Right lobe of liver (tissue), 6 donors: Measurements from ENCODE around the gene EFNB2. TPM values are rescaled to one million over a fixed set of nuclear protein-coding genes. Genes with fewer than 3 reads are reported as not detected.

ENCODE experiments used
- ATAC-seq, 4 donors: fragments of 200-7000 bp; cut with Tn5 transposase; one replicate each; pipeline ENCODE4 v1.9.1; 2020; ENCODE audit warnings: mild to moderate bottlenecking in 4 of 4, moderate library complexity in 4 of 4
- DNase-seq, 3 donors: peaks; one replicate each; pipeline ENCODE4 v3.0.0-alpha.2; 2020
- H3K27ac ChIP-seq, 3 donors: fragments of 200-600 bp; one replicate each; pipeline ENCODE4 v1.8.0; 2022
- H3K27me3 ChIP-seq, 2 donors: fragments of 200-600 bp; one replicate each; pipeline ENCODE4 v1.8.0; 2022
- H3K36me3 ChIP-seq, 4 donors: fragments of 200-600 bp; sonication (generic) in 1 of 4; one replicate each; pipeline versions ENCODE4 v1.5.1 to v1.8.0; 2017 to 2022; ENCODE audit warnings: control low read depth in 1 of 4
- H3K4me1 ChIP-seq, 4 donors: fragments of 200-600 bp; sonication (generic) in 1 of 4; one replicate each; pipeline versions ENCODE4 v1.5.1 to v1.8.0; 2017 to 2022; ENCODE audit warnings: control low read depth in 1 of 4
- H3K4me3 ChIP-seq, 3 donors: fragments of 200-600 bp; one replicate each; pipeline ENCODE4 v1.8.0; 2022
- H3K9me3 ChIP-seq, 4 donors: fragments of 200-600 bp; sonication (generic) in 1 of 4; one replicate each; pipeline versions ENCODE4 v1.5.1 to v1.8.0; 2017 to 2022; ENCODE audit warnings: control low read depth in 1 of 4
- POLR2A ChIP-seq: fragments of 450-650 bp; IDR thresholded peaks from one replicate; pipeline ENCODE4 v1.6.1; 2017; ENCODE audit warnings: antibody characterized with exemption, mild to moderate bottlenecking
- WGBS: methylation state at CpG from one replicate; pipeline ENCODE4 v1.1.6; 2018; ENCODE audit warnings: low coverage, low lambda C conversion rate; ENCODE audit not compliant: insufficient coverage; ENCODE audit errors: missing lambda C conversion rate; 5-methylcytosine and 5-hydroxymethylcytosine counted together
- intact Hi-C, 2 donors: fragments of 100-400 bp; cut with DNase I; formaldehyde crosslinking; loops; one replicate each; pipeline versions ENCODE4 v1.11.2 to v1.14.1; 2022
- total RNA-seq, 6 experiments: library from RNA; depleted of rRNA in 2 of 6; stranded (reverse); fragments of >200 nt in 2 of 6; fragmentation: NEBNext Ultra II Directional in 3 of 6; extraction: Animal tissue kit (Norgen Biotek cat#: 25700) in 3 of 6; gene quantifications; one replicate each; pipeline versions ENCODE4 v1.1.0 to v1.2.4, GENCODE V29; 2016 to 2023
- TF ChIP-seq, protein P1 (sequence below), 4 donors: fragments of 200-600 bp in 3 of 4; fragments of 450-650 bp in 1 of 4; IDR thresholded peaks; one replicate each; pipeline versions ENCODE4 v1.5.1 to v1.8.0; 2016 to 2022; ENCODE audit warnings: antibody characterized with exemption in 4 of 4, mild to moderate bottlenecking in 2 of 4
- donor health status: DM: no; HTN: yes; CAD: no.
- donor health status: DM: no; HTN: no; CAD: no.
- donor health status: DM: no; HTN: no; CAD: no.
- donor health status: DM: no; HTN: yes; CAD: no.
- donor health status: DM: no; HTN: yes; CAD: no.

EFNB2 gene
- total RNA-seq, 6 experiments from 2014 or later, result 2.3 to 9.8 (median 3.9) TPM

DNA sequence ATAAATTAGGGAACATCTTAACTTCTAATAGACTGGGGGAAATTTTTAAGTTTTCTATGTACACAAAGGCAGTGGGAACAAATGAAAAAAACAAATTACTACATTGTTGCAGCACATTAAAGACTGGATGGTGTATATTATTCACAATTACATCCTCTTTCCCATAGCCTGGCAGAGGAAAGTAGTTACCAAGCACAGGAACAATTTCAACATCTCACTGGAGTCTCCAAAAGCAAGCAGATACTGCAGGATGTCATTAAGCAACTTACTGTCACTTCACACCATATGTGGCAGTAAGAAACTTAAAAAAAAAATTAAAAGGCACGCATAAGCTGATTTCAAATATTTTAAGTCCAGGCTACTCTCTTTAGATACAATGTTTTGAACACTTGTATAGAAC, 6.4 kb upstream of the EFNB2 start:
- DNase-seq, result no peak
- no peaks in the 10 kb centered on the region for H3K9me3 ChIP-seq
- 94% methylated on average over 1 of the region's 1 CpG for WGBS
- intact Hi-C loops, result no loop called here
- TF ChIP-seq, protein P1, sequence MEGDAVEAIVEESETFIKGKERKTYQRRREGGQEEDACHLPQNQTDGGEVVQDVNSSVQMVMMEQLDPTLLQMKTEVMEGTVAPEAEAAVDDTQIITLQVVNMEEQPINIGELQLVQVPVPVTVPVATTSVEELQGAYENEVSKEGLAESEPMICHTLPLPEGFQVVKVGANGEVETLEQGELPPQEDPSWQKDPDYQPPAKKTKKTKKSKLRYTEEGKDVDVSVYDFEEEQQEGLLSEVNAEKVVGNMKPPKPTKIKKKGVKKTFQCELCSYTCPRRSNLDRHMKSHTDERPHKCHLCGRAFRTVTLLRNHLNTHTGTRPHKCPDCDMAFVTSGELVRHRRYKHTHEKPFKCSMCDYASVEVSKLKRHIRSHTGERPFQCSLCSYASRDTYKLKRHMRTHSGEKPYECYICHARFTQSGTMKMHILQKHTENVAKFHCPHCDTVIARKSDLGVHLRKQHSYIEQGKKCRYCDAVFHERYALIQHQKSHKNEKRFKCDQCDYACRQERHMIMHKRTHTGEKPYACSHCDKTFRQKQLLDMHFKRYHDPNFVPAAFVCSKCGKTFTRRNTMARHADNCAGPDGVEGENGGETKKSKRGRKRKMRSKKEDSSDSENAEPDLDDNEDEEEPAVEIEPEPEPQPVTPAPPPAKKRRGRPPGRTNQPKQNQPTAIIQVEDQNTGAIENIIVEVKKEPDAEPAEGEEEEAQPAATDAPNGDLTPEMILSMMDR (IDR thresholded peaks at IDR 0.05), result no peak
- TF ChIP-seq POLR2A, result no peak
- no peak overlapping the region for H3K4me3 ChIP-seq
- peaks cover 0 to 18% (median 1%) of the 10 kb centered on the region in 4 donors for H3K36me3 ChIP-seq
- no peaks in the 10 kb centered on the region for H3K4me1 ChIP-seq
- no peak for ATAC-seq
- no peaks in the 10 kb centered on the region for H3K27me3 ChIP-seq
- H3K27ac ChIP-seq, result no peak overlapping the region

DNA sequence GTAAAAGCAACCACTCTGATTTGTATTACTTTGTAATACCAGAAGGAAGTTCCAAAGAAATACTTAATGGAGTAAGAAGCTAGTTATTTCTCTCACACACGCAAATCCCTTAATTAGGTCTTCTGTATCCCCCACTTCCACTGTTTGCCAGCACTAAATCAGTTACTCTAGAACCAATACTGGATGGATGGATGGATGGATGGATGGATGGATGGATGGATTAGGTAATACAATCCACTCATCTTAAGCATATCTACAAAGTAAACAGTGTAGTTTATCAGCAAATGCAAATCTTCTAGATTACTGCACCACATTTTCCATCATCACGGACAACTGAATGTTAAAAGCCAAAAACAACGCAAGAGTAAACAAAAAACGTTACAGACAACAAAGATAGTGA, 5.2 kb upstream of the EFNB2 start:
- Histone ChIP-seq H3K27ac (no peak overlapping the region), H3K4me1 (peaks cover 0 to 4% (median 0%) of the 10 kb centered on the region in 4 donors), H3K36me3 (peaks cover 0 to 18% (median 1%) of the 10 kb centered on the region in 4 donors), H3K9me3 (no peaks in the 10 kb centered on the region), H3K4me3 (no peak overlapping the region), H3K27me3 (no peaks in the 10 kb centered on the region)
- TF ChIP-seq POLR2A, result no peak
- TF ChIP-seq, protein P1 (IDR thresholded peaks at IDR 0.05), result no peak
- ATAC-seq, result no peak
- DNase-seq, result no peak
- WGBS, result 76% methylated on average over 4 of the region's 4 CpGs
- intact Hi-C loops, result no loop called here

DNA sequence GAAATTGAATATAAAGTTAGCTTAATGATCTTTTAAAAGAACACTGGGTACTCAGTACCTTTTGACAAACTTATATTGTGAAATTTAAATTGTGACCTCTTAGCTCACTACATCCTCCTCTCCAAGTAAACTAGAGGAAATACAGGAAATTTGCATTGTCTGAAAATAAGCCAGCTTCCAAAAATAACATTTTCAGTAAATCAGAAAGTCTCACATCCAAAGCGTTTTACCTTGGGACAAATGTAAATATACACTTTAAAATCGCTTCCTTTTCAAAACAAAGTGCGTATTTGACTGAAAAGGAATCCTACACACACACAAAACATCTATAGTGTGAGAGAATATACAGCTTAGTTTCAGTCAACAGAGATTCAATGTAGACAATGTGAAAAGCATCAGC, 2.1 kb upstream of the EFNB2 start:
- intact Hi-C loops, result no loop called here
- H3K27me3 ChIP-seq, result peaks cover 0 to 8% of the 10 kb centered on the region in 2 donors
- peaks cover 0 to 1% (median 0%) of the 10 kb centered on the region in 4 donors for H3K36me3 ChIP-seq
- H3K4me3 ChIP-seq, result no peak overlapping the region
- TF ChIP-seq, protein P1 (IDR thresholded peaks at IDR 0.05), result no peak
- no peak for TF ChIP-seq POLR2A
- no peak overlapping the region for H3K27ac ChIP-seq
- no peak for ATAC-seq
- no peak for DNase-seq
- H3K9me3 ChIP-seq, result no peaks in the 10 kb centered on the region
- 49% methylated on average over 3 of the region's 3 CpGs for WGBS
- H3K4me1 ChIP-seq, result peaks cover 0 to 19% (median 4%) of the 10 kb centered on the region in 4 donors

DNA sequence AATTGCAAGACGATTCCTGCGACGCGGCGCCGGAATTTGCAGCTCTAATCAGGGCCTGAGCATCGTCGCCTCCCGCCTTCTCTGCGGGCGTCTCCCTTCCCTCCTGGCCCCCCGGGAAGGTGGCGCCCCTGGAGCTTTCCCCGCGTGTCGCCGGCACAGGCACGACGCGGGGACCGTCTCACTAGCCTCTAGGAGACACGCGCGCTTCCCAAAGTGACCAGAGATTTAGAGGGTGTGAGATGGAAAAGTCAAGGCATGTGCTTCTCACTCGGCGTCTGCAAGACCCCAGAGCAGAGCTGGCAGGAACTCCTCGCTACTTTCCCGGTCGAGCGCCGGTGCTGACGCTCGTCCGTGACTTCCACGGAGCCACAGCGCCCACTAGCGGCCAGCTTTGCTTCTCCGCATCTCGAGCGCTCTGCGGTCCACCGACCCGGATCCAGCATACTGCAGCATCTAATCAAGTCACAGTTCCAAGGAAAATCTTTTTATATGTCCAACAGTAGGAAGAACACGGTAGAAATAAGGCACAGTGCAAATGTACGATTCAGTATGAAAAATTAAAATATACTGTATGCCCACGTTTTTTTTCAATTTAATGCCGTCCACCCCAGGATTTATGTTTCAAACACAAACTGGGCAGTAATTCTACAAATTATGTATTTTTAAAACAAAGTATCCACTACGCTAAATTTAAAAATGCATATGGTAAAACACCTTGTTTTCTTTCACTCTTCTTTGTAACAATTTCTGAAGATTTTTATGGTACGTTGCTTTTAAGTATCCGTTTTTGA, 977 bp upstream of the EFNB2 start:
- DNase-seq (peak; percentile 90 to 94 (median 92)), ATAC-seq (peak; percentile 71 to 78 (median 77))
- Histone ChIP-seq H3K4me1 (peaks cover 0 to 21% (median 4%) of the 10 kb centered on the region in 4 donors), H3K27me3 (peaks cover 0 to 8% of the 10 kb centered on the region in 2 donors), H3K27ac (peak overlapping the region in 2 of 3 donors; percentile 41 to 42), H3K4me3 (peak overlapping the region; percentile 61 to 68 (median 61)), H3K36me3 (no peaks in the 10 kb centered on the region), H3K9me3 (no peaks in the 10 kb centered on the region)
- intact Hi-C loops, result no loop called here
- no peak for TF ChIP-seq POLR2A
- TF ChIP-seq, protein P1 (IDR thresholded peaks at IDR 0.05), result peak; percentile 84 to 99 (median 97)
- 10% methylated on average over 15 of the region's 50 CpGs for WGBS
